WTC11 (cell line): Measurements from ENCODE around the gene SLC38A1. TPM values are rescaled to one million over a fixed set of nuclear protein-coding genes. Genes with fewer than 3 reads are reported as not detected.
"Not testable (repeated sequence)": the region's sequence is repeated elsewhere in the genome, so short reads cannot be mapped to it uniquely, and the experiment has no call there.

Experiments used
- ATAC-seq: fragments of 200-7000 bp; cut with Tn5 transposase; 2 replicates; pipeline ENCODE4 v1.10.0; 2021; ENCODE audit warnings: mild to moderate bottlenecking, moderate library complexity
- CTCF ChIA-PET: fragments of 300-600 bp; sonication (Branson Sonifier 250); formaldehyde crosslinking; loops from one replicate; lab custom pipeline; 2021; ENCODE audit warnings: antibody characterized with exemption; lab: Charles Lee
- POLR2A ChIA-PET: fragments of 350-600 bp; sonication (Branson Sonifier 250); formaldehyde crosslinking; loops from one replicate; lab custom pipeline; 2021; ENCODE audit warnings: antibody characterized with exemption; lab: Charles Lee
- DNase-seq: peaks from one replicate; pipeline ENCODE4 v3.0.0; 2021; ENCODE audit warnings: low spot score
- H3K27ac Mint-ChIP-seq: 2 replicates; pipeline ENCODE4 v1.8.0; 2021; ENCODE audit warnings: mixed read lengths
- H3K27me3 Mint-ChIP-seq: 2 replicates; pipeline ENCODE4 v1.8.0; 2021; ENCODE audit warnings: low read depth, mild to moderate bottlenecking, moderate library complexity, mixed read lengths
- H3K36me3 Mint-ChIP-seq: 2 replicates; pipeline ENCODE4 v1.8.0; 2021; ENCODE audit warnings: mixed read lengths
- H3K4me1 Mint-ChIP-seq: 2 replicates; pipeline ENCODE4 v1.8.0; 2022; ENCODE audit warnings: mixed read lengths
- H3K4me3 Mint-ChIP-seq: 2 replicates; pipeline ENCODE4 v1.8.0; 2021; ENCODE audit warnings: mild to moderate bottlenecking, moderate library complexity, mixed read lengths
- H3K9me3 Mint-ChIP-seq: 2 replicates; pipeline ENCODE4 v1.8.0; 2021; ENCODE audit warnings: mixed read lengths
- ATF3 ChIP-seq: sonication (generic); formaldehyde crosslinking; conservative IDR thresholded peaks from 2 replicates; pipeline ENCODE4 v1.8.1; 2022; ENCODE audit warnings: mild to moderate bottlenecking, missing genetic modification reagents
- E2F1 ChIP-seq: sonication (generic); formaldehyde crosslinking; IDR thresholded peaks from 2 replicates; pipeline ENCODE4 v1.8.0; 2022; ENCODE audit warnings: mild to moderate bottlenecking, missing genetic modification reagents
- ESRRA ChIP-seq: sonication (generic); formaldehyde crosslinking; IDR thresholded peaks from 2 replicates; pipeline ENCODE4 v1.8.1; 2022; ENCODE audit warnings: mild to moderate bottlenecking, missing genetic modification reagents, borderline replicate concordance
- FOXP1 ChIP-seq: sonication (generic); formaldehyde crosslinking; IDR thresholded peaks from 2 replicates; pipeline ENCODE4 v1.8.0; 2022; ENCODE audit warnings: missing genetic modification reagents, mild to moderate bottlenecking, moderate library complexity, borderline replicate concordance
- HMGXB4 ChIP-seq: sonication (generic); formaldehyde crosslinking; IDR thresholded peaks from 2 replicates; pipeline ENCODE4 v1.8.1; 2023; ENCODE audit warnings: mild to moderate bottlenecking, moderate library complexity, missing genetic modification reagents
- OVOL2 ChIP-seq: fragments of 250-450 bp; sonication (Bioruptor Pico); IDR thresholded peaks from 2 replicates; pipeline ENCODE4 v1.9.0; 2021; ENCODE audit warnings: mild to moderate bottlenecking, borderline replicate concordance
- STAT6 ChIP-seq: sonication (generic); formaldehyde crosslinking; conservative IDR thresholded peaks from 2 replicates; pipeline ENCODE4 v1.8.1; 2023; ENCODE audit warnings: mild to moderate bottlenecking, low read depth, missing genetic modification reagents, moderate library complexity
- TCF7 ChIP-seq: sonication (generic); formaldehyde crosslinking; IDR thresholded peaks from 2 replicates; pipeline ENCODE4 v1.8.0; 2022; ENCODE audit warnings: mild to moderate bottlenecking, low read depth, missing genetic modification reagents, moderate library complexity
- ZNF219 ChIP-seq: sonication (generic); formaldehyde crosslinking; IDR thresholded peaks from 2 replicates; pipeline ENCODE4 v1.8.0; 2023; ENCODE audit warnings: missing genetic modification reagents, mild to moderate bottlenecking, borderline replicate concordance
- ZNF232 ChIP-seq: sonication (generic); formaldehyde crosslinking; IDR thresholded peaks from 2 replicates; pipeline ENCODE4 v1.8.0; 2022; ENCODE audit warnings: mild to moderate bottlenecking, missing genetic modification reagents
- ZNF396 ChIP-seq: fragments of 250-450 bp; sonication (Bioruptor Pico); IDR thresholded peaks from 2 replicates; pipeline ENCODE4 v1.8.0; 2021; ENCODE audit warnings: mild to moderate bottlenecking, moderate library complexity, borderline replicate concordance
- total RNA-seq: library from RNA; stranded (reverse); gene quantifications from 3 replicates; pipeline ENCODE4 v1.2.3, GENCODE V29; 2021
- TF ChIP-seq, protein P1 (sequence below): sonication (generic); formaldehyde crosslinking; IDR thresholded peaks from 2 replicates; pipeline ENCODE4 v1.8.0; 2023; ENCODE audit warnings: mild to moderate bottlenecking, missing genetic modification reagents
- TF ChIP-seq, protein P2 (sequence below): sonication (generic); formaldehyde crosslinking; IDR thresholded peaks from 2 replicates; pipeline ENCODE4 v1.8.0; 2022; ENCODE audit warnings: mild to moderate bottlenecking, missing genetic modification reagents
- TF ChIP-seq, protein P3 (sequence below): sonication (generic); formaldehyde crosslinking; IDR thresholded peaks from 2 replicates; pipeline ENCODE4 v1.8.1; 2022; ENCODE audit warnings: low read depth, mild to moderate bottlenecking, moderate library complexity, missing genetic modification reagents, borderline replicate concordance

SLC38A1 gene
- total RNA-seq, 1 experiment from 2014 or later = 179 TPM

GRCh38 chr12:46197883-46198282, 71.0 kb downstream of the SLC38A1 start:
- H3K4me1 Mint-ChIP-seq = no peaks in the 10 kb centered on the region
- no peak overlapping the region for H3K27ac Mint-ChIP-seq

GRCh38 chr12:46190533-46190932, 78.3 kb downstream of the SLC38A1 start:
- DNase-seq, H3K27me3 Mint-ChIP-seq, H3K27ac Mint-ChIP-seq, CTCF ChIA-PET, ATAC-seq, H3K4me3 Mint-ChIP-seq, H3K4me1 Mint-ChIP-seq, POLR2A ChIA-PET: not testable (repeated sequence)
- H3K36me3 Mint-ChIP-seq = peaks cover 90% of the 10 kb centered on the region
- peaks cover 56% of the 10 kb centered on the region for H3K9me3 Mint-ChIP-seq

More at GRCh38 chr12:46197883-46198282, 71.0 kb downstream of the SLC38A1 start:
- no peak for DNase-seq
- ChIA-PET POLR2A (no interaction called here), CTCF (no interaction called here)
- TF ChIP-seq HMGXB4 (no peak), E2F1 (no peak), ZNF232 (CRISPR knock-in tag) (no peak), OVOL2 (CRISPR knock-in tag) (no peak), FOXP1 (CRISPR knock-in tag) (no peak), ZNF219 (no peak), STAT6 (CRISPR knock-in tag) (no peak), TCF7 (CRISPR knock-in tag) (no peak)
- peaks cover 59% of the 10 kb centered on the region for H3K9me3 Mint-ChIP-seq
- H3K4me3 Mint-ChIP-seq = no peak overlapping the region
- peaks cover 96% of the 10 kb centered on the region for H3K36me3 Mint-ChIP-seq
- ATAC-seq = no peak
- H3K27me3 Mint-ChIP-seq = peaks cover 4% of the 10 kb centered on the region; the same call in 1 of the 2 replicates

- H3K36me3 Mint-ChIP-seq = peaks cover 70% of the 10 kb centered on the region
- TF ChIP-seq ZNF396 (CRISPR knock-in tag) = no peak
- no peak for TF ChIP-seq ATF3 (CRISPR knock-in tag)
- TF ChIP-seq, protein P1, sequence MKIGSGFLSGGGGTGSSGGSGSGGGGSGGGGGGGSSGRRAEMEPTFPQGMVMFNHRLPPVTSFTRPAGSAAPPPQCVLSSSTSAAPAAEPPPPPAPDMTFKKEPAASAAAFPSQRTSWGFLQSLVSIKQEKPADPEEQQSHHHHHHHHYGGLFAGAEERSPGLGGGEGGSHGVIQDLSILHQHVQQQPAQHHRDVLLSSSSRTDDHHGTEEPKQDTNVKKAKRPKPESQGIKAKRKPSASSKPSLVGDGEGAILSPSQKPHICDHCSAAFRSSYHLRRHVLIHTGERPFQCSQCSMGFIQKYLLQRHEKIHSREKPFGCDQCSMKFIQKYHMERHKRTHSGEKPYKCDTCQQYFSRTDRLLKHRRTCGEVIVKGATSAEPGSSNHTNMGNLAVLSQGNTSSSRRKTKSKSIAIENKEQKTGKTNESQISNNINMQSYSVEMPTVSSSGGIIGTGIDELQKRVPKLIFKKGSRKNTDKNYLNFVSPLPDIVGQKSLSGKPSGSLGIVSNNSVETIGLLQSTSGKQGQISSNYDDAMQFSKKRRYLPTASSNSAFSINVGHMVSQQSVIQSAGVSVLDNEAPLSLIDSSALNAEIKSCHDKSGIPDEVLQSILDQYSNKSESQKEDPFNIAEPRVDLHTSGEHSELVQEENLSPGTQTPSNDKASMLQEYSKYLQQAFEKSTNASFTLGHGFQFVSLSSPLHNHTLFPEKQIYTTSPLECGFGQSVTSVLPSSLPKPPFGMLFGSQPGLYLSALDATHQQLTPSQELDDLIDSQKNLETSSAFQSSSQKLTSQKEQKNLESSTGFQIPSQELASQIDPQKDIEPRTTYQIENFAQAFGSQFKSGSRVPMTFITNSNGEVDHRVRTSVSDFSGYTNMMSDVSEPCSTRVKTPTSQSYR (CRISPR knock-in tag) = no peak
- TF ChIP-seq, protein P2, sequence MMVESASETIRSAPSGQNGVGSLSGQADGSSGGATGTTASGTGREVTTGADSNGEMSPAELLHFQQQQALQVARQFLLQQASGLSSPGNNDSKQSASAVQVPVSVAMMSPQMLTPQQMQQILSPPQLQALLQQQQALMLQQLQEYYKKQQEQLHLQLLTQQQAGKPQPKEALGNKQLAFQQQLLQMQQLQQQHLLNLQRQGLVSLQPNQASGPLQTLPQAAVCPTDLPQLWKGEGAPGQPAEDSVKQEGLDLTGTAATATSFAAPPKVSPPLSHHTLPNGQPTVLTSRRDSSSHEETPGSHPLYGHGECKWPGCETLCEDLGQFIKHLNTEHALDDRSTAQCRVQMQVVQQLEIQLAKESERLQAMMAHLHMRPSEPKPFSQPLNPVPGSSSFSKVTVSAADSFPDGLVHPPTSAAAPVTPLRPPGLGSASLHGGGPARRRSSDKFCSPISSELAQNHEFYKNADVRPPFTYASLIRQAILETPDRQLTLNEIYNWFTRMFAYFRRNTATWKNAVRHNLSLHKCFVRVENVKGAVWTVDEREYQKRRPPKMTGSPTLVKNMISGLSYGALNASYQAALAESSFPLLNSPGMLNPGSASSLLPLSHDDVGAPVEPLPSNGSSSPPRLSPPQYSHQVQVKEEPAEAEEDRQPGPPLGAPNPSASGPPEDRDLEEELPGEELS (CRISPR knock-in tag) = no peak
- no peak for TF ChIP-seq ESRRA
- TF ChIP-seq, protein P3, sequence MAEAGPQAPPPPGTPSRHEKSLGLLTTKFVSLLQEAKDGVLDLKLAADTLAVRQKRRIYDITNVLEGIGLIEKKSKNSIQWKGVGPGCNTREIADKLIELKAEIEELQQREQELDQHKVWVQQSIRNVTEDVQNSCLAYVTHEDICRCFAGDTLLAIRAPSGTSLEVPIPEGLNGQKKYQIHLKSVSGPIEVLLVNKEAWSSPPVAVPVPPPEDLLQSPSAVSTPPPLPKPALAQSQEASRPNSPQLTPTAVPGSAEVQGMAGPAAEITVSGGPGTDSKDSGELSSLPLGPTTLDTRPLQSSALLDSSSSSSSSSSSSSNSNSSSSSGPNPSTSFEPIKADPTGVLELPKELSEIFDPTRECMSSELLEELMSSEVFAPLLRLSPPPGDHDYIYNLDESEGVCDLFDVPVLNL (CRISPR knock-in tag) = no peak
- no peak for DNase-seq
- ChIA-PET POLR2A (no interaction called here), CTCF (no interaction called here)
- peaks cover 32% of the 10 kb centered on the region for H3K9me3 Mint-ChIP-seq
- H3K4me1 Mint-ChIP-seq = peaks cover 14% of the 10 kb centered on the region
- ATAC-seq = no peak
- H3K27me3 Mint-ChIP-seq = peaks cover 6% of the 10 kb centered on the region
- H3K4me3 Mint-ChIP-seq = no peak overlapping the region
- no peak overlapping the region for H3K27ac Mint-ChIP-seq
Measured at GRCh38 chr12:46188170-46188569, 80.7 kb downstream of the SLC38A1 start.
